22Rv1 (cell line): Measurements from ENCODE around the gene CNR2.

Experiments used
- ZFX ChIP-seq: fragments of 450-650 bp; IDR thresholded peaks from 2 replicates; pipeline ENCODE4 v1.6.1; 2017; ENCODE audit warnings: antibody characterized with exemption, borderline replicate concordance
- TF ChIP-seq, protein P1 (sequence below): fragments of 450-650 bp; IDR thresholded peaks from 2 replicates; pipeline ENCODE4 v1.5.1; 2017; ENCODE audit warnings: mild to moderate bottlenecking

DNA sequence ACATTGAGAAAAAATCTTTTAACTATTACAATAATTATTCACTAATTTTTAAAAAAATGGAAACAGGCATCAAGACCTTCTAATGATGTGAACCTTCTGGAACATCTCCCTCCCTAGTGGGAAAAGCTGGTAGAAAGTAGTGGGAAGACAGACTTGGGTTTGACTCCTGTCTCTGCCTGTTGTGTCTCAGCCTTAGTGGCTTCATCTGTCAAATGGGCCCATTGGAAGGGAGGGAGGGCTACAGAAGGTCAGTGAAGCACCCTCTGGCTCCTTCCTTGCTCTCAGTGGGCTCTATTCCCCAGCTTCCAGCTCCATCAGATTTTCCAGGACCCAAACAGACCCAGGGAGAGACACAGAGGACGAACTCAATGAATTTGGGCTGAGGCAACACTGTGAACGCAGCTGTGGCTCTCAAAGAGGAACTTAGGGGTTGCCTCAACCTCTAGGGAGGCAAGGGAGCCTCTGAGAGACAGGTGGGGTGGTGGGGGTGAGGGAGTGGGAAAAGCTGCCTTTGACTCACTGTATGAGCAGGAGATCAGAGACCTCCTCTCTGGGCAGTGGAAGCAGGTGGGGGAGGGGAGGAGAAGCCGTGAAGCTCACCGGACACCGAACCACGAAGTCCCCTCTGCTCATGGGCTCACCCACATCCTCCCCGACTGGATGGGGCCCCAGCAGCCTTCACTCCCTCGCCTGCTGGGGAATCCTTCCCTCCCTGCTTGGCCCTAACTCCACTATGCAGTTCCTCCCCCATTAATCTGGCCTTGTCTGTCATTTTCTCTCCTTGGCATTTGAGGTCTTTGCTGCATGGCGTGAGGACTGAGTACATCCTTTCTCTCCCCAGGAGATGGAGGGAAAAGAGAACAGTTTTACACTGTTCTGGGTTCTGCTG is 4.5 kb downstream of the CNR2 start:
- TF ChIP-seq, protein P1, sequence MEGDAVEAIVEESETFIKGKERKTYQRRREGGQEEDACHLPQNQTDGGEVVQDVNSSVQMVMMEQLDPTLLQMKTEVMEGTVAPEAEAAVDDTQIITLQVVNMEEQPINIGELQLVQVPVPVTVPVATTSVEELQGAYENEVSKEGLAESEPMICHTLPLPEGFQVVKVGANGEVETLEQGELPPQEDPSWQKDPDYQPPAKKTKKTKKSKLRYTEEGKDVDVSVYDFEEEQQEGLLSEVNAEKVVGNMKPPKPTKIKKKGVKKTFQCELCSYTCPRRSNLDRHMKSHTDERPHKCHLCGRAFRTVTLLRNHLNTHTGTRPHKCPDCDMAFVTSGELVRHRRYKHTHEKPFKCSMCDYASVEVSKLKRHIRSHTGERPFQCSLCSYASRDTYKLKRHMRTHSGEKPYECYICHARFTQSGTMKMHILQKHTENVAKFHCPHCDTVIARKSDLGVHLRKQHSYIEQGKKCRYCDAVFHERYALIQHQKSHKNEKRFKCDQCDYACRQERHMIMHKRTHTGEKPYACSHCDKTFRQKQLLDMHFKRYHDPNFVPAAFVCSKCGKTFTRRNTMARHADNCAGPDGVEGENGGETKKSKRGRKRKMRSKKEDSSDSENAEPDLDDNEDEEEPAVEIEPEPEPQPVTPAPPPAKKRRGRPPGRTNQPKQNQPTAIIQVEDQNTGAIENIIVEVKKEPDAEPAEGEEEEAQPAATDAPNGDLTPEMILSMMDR = no peak
- TF ChIP-seq ZFX = no peak
